GM12873 (cell line): ENCODE data around the gene SRSF8.
A peak's percentile ranks its signal among the peaks of the same experiment; 100 is the strongest.

ENCODE experiments used
- TF ChIP-seq, protein P1 (sequence below): IDR thresholded peaks from 2 replicates; pipeline ENCODE4 v1.5.1; 2012; ENCODE audit warnings: low read depth, mild to moderate bottlenecking, moderate library complexity, low read length, control low read depth; ENCODE audit not compliant: insufficient read depth; ENCODE audit errors: missing control alignments

Gene SRSF8

DNA sequence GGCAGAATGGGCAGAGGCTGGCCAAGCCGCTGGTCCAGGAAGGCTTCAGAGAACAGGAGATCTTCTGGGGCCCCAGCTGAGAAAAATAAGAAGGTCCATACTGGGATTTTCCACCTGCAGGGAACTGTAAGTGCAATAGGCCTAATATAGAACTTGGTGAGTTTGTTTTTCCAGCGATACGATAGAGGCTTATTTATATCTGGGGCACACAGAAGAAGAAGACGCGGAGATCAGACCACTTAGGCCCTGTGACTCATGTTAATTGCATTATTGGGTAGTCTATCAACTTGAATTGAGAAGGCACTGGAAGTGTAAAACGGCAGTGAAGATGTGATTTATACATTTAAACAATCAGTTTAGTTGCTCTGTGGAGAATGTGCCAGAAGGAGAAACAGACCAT is 7.7 kb upstream of the SRSF8 start:
- TF ChIP-seq, protein P1, sequence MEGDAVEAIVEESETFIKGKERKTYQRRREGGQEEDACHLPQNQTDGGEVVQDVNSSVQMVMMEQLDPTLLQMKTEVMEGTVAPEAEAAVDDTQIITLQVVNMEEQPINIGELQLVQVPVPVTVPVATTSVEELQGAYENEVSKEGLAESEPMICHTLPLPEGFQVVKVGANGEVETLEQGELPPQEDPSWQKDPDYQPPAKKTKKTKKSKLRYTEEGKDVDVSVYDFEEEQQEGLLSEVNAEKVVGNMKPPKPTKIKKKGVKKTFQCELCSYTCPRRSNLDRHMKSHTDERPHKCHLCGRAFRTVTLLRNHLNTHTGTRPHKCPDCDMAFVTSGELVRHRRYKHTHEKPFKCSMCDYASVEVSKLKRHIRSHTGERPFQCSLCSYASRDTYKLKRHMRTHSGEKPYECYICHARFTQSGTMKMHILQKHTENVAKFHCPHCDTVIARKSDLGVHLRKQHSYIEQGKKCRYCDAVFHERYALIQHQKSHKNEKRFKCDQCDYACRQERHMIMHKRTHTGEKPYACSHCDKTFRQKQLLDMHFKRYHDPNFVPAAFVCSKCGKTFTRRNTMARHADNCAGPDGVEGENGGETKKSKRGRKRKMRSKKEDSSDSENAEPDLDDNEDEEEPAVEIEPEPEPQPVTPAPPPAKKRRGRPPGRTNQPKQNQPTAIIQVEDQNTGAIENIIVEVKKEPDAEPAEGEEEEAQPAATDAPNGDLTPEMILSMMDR, result no peak

DNA sequence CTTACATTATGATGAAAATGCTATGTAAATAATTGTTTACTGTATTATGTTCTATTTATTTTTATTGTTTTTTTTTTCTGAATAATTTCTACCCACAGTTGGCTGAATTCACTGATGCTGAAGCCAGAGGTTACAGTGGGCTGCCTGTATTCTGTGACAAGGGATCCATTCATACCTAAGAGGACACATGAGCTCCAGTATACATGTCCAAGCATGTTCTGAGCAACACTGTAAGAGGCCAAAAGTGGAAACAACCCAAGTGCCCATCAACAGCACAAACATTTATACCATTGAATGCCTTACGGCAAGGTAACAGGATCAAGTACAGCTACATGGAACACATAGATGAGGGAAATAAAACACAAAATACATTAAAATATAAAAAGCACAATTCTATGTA is 1.4 kb upstream of the SRSF8 start:
- TF ChIP-seq, protein P1, result no peak

DNA sequence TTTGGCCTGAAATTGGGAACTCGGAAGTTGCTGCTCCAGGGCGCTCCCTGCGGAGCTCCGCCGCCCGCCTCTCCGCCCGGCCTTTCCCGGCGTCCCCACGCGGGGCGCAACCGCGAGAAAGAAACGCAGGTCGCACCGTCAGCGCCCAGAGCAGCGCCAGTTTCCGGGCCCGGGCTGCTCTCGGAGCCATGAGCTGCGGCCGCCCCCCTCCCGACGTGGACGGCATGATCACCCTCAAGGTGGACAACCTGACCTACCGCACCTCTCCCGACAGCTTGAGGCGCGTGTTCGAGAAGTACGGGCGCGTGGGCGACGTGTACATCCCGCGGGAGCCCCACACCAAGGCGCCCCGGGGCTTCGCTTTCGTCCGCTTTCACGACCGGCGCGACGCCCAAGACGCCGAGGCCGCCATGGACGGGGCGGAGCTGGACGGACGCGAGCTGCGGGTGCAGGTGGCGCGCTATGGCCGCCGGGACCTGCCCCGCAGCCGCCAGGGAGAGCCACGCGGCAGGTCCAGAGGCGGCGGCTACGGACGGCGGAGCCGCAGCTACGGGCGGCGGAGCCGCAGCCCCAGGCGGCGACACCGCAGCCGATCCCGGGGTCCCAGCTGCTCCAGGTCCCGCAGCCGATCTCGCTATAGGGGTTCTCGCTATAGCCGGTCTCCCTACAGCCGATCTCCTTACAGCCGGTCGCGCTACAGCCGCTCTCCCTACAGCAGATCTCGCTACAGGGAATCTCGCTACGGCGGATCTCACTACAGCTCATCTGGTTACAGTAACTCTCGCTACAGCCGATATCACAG is 521 bp downstream of the SRSF8 start:
- TF ChIP-seq, protein P1, result peak; percentile 56

DNA sequence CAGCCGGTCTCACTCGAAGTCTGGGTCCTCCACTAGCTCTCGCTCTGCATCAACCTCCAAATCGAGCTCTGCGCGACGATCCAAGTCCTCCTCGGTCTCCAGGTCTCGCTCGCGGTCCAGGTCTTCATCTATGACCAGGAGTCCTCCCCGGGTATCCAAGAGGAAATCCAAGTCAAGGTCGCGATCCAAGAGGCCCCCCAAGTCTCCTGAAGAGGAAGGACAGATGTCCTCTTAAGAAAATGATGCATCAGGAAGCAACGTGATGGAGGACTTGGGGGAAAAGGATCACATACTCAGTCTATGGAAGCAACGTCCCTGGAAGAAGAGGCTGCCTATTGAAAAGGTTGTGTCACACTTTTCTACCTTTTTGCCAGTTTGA is 1.1 kb downstream of the SRSF8 start:
- TF ChIP-seq, protein P1, result no peak

DNA sequence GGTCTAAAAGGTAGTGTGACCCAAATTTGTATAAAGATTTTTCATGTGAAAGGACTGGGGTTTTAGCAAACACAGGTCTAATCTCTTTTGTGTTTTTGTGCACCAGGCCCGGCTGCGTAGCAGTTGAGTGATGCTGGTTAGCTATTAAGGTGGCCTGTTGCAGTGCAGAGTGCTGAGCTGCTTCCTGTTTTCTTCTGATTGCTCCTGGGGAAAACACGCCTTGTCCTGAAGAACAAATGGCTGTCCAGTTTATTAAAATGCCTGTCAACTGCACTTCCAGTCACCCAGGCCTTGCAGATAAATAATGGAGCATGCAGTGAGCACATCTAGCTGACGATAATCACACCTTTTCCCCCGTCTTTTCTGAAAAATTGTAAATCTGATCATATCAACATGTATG is 1.8 kb downstream of the SRSF8 start:
- TF ChIP-seq, protein P1, result no peak

DNA sequence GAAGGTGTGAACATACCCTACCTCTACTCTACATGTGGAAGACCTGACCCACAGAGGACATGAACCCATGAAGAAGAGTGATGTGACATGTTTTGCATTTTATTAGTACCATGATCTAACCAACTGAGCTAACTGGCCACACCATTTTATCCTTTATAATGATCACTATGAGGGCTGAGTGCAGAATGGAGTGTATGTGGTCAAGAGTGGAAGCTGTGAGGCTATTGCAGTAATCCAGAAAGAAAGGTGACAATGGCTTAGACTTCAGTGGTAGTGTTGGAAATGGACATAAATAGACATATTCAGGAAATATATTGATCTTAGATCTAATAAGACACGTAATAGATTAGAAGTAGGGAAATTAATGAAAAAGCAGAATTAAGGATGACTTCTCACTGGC is 3.8 kb downstream of the SRSF8 start:
- TF ChIP-seq, protein P1, result no peak

DNA sequence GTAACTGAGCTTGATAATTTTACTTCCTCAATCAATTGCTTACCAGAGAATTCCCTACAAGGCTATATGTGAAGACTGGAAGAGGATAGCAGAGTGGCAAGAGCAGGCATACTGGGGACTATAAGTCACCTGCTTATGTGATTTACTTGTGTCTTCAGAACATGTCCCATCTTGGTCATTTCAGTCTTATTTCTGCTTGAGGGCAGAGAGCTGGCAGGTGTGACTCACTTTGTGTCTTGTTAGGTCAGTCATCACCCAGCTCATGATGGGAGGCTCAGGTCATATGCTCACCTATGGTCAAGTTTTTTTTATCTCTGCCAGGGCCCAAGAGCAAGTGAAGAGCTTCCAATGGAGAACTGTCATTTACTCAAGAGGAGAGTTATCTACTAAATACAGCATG is 6.2 kb downstream of the SRSF8 start:
- TF ChIP-seq, protein P1, result no peak
